ENCODE data around the gene GPR149.

GPR149 gene

DNA sequence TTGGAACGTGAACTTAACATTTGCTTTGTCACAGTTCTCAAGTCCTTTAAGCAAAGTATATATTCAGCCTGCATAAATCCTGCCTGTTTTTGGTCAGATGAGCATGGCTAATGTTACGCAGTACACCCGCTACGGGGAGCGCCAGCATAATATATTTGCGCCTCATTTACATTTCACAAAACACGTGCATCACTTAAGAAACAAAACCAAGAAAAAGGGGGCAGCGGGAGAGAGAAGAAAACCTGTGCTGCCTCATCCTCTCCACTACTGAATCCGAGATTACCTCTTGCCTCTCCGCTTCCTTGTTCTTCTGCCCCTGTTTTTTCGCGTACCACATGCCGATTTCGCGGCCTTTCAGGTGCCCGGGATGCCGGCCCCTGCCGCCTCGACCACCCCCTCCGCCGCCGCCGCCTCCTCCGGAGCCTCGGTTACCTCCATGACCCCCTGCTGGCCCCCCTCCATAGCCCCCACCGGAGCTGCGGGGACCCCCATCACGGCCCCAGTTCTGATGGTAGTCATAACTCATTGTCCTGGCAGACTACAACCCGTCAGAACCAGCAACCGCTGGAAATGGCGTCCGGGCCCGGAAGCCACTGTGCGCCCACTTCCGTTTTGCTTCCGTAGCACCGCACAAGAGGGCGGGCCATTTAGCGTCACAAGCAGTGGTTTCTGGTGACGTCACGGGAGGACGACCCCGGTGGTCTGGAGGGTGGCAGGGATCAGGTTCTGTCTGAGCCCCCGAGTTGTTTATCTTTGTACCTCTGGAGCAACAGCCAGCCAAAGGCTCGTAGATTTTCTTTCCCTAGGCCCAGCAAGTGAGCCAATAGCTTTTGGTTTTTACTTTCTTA, 105.9 kb downstream of the GPR149 start, which contains the start of gene DHX36:
Gene DHX36 (minus strand): TSS at position 597 of the 848 bp plus-strand sequence. CDS start 71 bp downstream, at position 526.
- ChIA-PET CTCF (interaction anchor here (1.1 kb wide), 1 partner anchor 10 kb away, joined by 3 read pairs; no protein-coding TSS in a partner anchor), POLR2A (ENCODE audit: low non-redundant PET) (no interaction called here)
- DNase-seq (ENCODE audit: low spot score): peak; percentile 84
- H3K27ac ChIP-seq: peak within 1 kb of the TSS; percentile 83
- TF ChIP-seq, protein P1, sequence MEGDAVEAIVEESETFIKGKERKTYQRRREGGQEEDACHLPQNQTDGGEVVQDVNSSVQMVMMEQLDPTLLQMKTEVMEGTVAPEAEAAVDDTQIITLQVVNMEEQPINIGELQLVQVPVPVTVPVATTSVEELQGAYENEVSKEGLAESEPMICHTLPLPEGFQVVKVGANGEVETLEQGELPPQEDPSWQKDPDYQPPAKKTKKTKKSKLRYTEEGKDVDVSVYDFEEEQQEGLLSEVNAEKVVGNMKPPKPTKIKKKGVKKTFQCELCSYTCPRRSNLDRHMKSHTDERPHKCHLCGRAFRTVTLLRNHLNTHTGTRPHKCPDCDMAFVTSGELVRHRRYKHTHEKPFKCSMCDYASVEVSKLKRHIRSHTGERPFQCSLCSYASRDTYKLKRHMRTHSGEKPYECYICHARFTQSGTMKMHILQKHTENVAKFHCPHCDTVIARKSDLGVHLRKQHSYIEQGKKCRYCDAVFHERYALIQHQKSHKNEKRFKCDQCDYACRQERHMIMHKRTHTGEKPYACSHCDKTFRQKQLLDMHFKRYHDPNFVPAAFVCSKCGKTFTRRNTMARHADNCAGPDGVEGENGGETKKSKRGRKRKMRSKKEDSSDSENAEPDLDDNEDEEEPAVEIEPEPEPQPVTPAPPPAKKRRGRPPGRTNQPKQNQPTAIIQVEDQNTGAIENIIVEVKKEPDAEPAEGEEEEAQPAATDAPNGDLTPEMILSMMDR (conservative IDR thresholded peaks at IDR 0.05; ENCODE audit: low read depth): no peak

DNA sequence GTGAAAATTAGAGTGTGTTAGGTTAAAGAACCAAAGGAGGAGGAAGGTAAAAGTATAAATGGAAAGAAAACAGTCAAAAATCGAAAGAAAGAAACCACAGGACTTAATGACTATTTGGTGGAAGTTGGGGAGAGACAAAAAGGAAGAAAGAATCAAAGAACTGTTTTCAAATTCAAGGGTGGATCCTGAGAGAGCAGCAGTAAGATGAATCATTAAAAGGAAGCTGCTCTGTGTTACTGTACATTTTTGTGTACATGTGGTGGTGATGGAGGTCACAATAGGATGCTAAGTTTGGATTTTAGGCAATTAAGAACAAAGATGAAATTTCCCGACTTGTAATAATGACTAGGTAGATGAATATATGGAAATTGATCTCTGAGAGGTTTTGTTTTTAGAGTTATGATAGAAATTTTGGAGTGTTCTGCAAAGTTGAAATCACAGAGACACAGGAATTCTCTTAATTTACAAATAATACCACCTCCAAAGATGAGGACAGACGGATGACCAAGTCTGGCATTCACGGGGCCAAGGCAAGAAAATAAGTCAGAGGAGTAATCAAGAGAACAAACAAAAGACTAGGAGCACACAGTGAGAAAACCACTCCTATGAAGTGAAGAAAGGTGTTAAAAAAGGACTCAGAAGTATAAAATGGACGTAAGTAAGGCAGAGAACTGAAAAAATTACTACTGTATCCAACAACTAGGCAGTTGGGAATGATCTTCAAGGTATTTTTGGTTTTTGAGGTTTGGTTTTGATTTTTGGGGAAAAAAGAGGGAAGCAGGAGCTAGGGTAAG, 112.8 kb downstream of the GPR149 start:
- TF ChIP-seq, protein P1 (conservative IDR thresholded peaks at IDR 0.05; ENCODE audit: low read depth): no peak
- H3K27ac ChIP-seq: no peak overlapping the region
- ChIA-PET POLR2A (ENCODE audit: low non-redundant PET) (no interaction called here), CTCF (interaction anchor here (0.6 kb wide), 1 partner anchor 266 kb away, joined by 8 read pairs; no protein-coding TSS in a partner anchor)
- no peak for DNase-seq (ENCODE audit: low spot score)

DNA sequence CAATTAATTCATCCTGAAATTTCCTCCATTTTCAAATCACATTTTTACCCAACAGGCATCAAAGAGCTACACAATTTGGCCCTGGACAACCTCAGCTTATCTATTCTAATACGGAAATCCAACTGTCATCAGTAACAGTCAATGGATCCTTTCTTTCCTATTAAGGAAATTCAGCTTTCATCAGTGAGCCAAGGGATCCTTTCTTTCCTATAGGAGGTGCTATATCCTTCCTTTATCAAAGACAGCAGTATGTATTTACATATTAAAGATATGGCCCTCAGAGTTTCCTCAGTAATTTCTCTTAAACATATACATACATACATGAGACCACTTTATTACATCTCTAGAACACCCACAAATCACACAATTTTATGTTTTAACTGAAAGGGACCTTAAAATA, 115.8 kb downstream of the GPR149 start:
- H3K27ac ChIP-seq: no peak overlapping the region
- CTCF ChIA-PET: interaction anchor here (0.6 to 0.7 kb wide), 3 partner anchors 10 to 903 kb away, joined by 3 to 4 read pairs (median 3); no protein-coding TSS in a partner anchor
- POLR2A ChIA-PET (ENCODE audit: low non-redundant PET): no interaction called here
- DNase-seq (ENCODE audit: low spot score): no peak
- TF ChIP-seq, protein P1 (conservative IDR thresholded peaks at IDR 0.05; ENCODE audit: low read depth): no peak

DNA sequence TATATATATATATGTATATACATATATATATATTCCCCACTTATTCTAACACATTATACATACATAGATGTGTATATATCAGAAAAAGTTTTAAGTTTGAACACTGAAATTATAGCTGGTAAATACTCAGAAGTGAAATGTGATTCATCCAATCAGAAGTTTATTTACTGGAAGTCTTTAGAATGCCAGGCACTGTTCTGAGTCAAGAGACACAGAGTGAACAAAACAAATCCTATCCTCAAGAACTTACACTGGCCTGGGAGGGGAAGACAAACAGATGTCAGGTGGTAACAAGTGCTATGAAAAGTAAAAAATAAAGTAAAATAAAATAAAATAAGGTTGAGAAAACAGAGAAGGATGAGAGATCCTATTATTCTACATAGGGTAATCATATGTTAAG, 119.2 kb downstream of the GPR149 start:
- POLR2A ChIA-PET (ENCODE audit: low non-redundant PET): no interaction called here
- TF ChIP-seq, protein P1 (conservative IDR thresholded peaks at IDR 0.05; ENCODE audit: low read depth): no peak
- DNase-seq (ENCODE audit: low spot score): no peak
- H3K27ac ChIP-seq: no peak overlapping the region
- CTCF ChIA-PET: no interaction called here

DNA sequence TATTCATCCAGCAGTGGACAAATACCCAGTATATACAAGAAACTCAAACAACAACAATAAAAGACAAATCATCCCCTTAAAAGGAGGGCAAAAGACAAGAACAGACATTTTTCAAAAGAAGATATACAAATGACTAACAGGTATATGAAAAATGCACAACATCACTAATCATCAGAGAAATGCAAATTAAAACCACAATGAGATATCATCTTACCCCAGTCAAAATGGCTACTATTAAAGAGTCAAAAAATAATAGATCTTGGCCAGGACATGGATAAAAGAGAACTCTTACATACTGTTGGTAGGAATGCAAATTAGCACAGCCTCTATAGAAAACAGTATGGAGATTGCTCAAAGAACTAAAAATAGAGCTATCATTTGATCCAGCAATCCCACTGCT, 122.6 kb downstream of the GPR149 start:
- no peak for DNase-seq (ENCODE audit: low spot score)
- POLR2A ChIA-PET (ENCODE audit: low non-redundant PET): no interaction called here
- H3K27ac ChIP-seq: no peak overlapping the region
- CTCF ChIA-PET: no interaction called here
- TF ChIP-seq, protein P1 (conservative IDR thresholded peaks at IDR 0.05; ENCODE audit: low read depth): no peak

DNA sequence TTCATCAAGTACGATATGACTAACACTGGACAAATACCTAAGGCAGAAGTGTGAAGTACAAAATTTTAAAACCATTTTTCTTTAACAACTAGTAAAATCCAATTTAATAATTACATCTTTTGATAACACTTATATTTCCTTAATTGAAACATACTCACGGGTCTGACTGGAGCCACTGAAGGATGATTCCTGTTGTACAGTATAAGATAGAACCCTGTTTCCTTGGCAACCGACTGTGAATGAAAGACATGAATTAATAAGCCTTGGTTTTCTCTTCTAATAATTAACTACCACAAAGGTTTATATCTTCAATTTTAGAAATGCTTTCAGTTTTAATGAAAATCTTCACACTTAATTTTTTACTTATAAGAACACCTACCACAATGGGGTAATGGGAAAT, 125.1 kb downstream of the GPR149 start:
- ChIA-PET CTCF (interaction anchor here (1.0 kb wide), 1 partner anchor 9 kb away, joined by 4 read pairs; no protein-coding TSS in a partner anchor), POLR2A (ENCODE audit: low non-redundant PET) (no interaction called here)
- no peak for DNase-seq (ENCODE audit: low spot score)
- H3K27ac ChIP-seq: no peak overlapping the region
- TF ChIP-seq, protein P1 (conservative IDR thresholded peaks at IDR 0.05; ENCODE audit: low read depth): no peak
